ENCODE results near the gene RAPGEF1.

- no peak for TF ChIP-seq CTCF (IDR thresholded peaks at IDR 0.05)
- TF ChIP-seq POLR2A (IDR thresholded peaks at IDR 0.05), result no peak
These were observed 205.1 kb downstream of the RAPGEF1 start for GRCh38 chr9:131534721-131535237.

All from ovary (tissue), 3 donors.